GM23338 (cell line): Measurements from ENCODE around the gene TCERG1.

Experiments used
- CTCF ChIP-seq, 2 experiments: fragments of 200-600 bp in 1 of 2; sonication (generic) in 1 of 2; conservative IDR thresholded peaks; 2 replicates each; pipeline versions ENCODE4 v1.5.1 to v1.6.1; 2016 to 2017; ENCODE audit warnings: antibody characterized with exemption in 2 of 2, low read depth in 2 of 2, mild to moderate bottlenecking in 2 of 2, moderate library complexity in 1 of 2
- EZH2 ChIP-seq: fragments of 200-600 bp; sonication (generic); IDR thresholded peaks from one replicate; pipeline ENCODE4 v1.8.0; 2017; ENCODE audit warnings: antibody characterized with exemption, mild to moderate bottlenecking, low read depth; ENCODE audit not compliant: unreplicated experiment
- EZH2phosphoT487 ChIP-seq: fragments of 200-600 bp; sonication (generic); IDR thresholded peaks from one replicate; pipeline ENCODE4 v1.8.1; 2018; ENCODE audit warnings: antibody characterized with exemption; ENCODE audit not compliant: unreplicated experiment
- JUNB ChIP-seq: IDR thresholded peaks from one replicate; pipeline ENCODE4 v1.6.1; 2016; ENCODE audit warnings: antibody characterized with exemption; ENCODE audit not compliant: unreplicated experiment
- STAT1 ChIP-seq: IDR thresholded peaks from one replicate; pipeline ENCODE4 v1.6.1; 2016; ENCODE audit warnings: antibody characterized with exemption; ENCODE audit not compliant: unreplicated experiment

- TF ChIP-seq EZH2 = no peak
- TF ChIP-seq CTCF (conservative IDR thresholded peaks at IDR 0.05; ENCODE audit: low read depth in 2 of 2) = no peak
- TF ChIP-seq STAT1 = no peak
- TF ChIP-seq JUNB = no peak
- no peak for TF ChIP-seq EZH2phosphoT487
Observed at GRCh38 chr5:146428658-146429057, 18.5 kb upstream of the TCERG1 start.
